AG04449 (cell line): ENCODE results near the gene OTULIN.

Source experiments
- CTCF ChIA-PET: fragments of 350-600 bp; formaldehyde crosslinking; extraction: SDS; loops from one replicate; lab custom pipeline; 2021; ENCODE audit warnings: antibody characterized with exemption; lab: Yijun Ruan, JAX
- POLR2A ChIA-PET: fragments of 400-600, 350-600 bp; formaldehyde crosslinking; extraction: SDS; loops from one replicate; lab custom pipeline; 2020; ENCODE audit warnings: antibody characterized with exemption, inconsistent platforms; lab: Yijun Ruan, JAX
- DNase-seq: peaks from one replicate; pipeline ENCODE4 v3.0.0-alpha.2; 2010; ENCODE audit warnings: low read depth, low spot score
- H3K4me3 ChIP-seq: 2 replicates; pipeline ENCODE4 v1.5.1; 2011; ENCODE audit warnings: low read depth, mild to moderate bottlenecking, control low read depth, low read length
- TF ChIP-seq, protein P1 (sequence below): IDR thresholded peaks from one replicate; pipeline ENCODE4 v1.5.1; 2011; ENCODE audit warnings: mild to moderate bottlenecking, moderate library complexity, low read length, control low read depth, inconsistent platforms; ENCODE audit not compliant: insufficient read depth; ENCODE audit errors: missing control alignments

Gene OTULIN

GRCh38 chr5:14693070-14693469, 28.6 kb downstream of the OTULIN start:
- no peak for DNase-seq
- ChIA-PET POLR2A (no interaction called here), CTCF (interaction anchor here (2.8 kb wide), 1 partner anchor 8 kb away, joined by 32 read pairs; no protein-coding TSS in a partner anchor)
- no peak overlapping the region for H3K4me3 ChIP-seq
- TF ChIP-seq, protein P1, sequence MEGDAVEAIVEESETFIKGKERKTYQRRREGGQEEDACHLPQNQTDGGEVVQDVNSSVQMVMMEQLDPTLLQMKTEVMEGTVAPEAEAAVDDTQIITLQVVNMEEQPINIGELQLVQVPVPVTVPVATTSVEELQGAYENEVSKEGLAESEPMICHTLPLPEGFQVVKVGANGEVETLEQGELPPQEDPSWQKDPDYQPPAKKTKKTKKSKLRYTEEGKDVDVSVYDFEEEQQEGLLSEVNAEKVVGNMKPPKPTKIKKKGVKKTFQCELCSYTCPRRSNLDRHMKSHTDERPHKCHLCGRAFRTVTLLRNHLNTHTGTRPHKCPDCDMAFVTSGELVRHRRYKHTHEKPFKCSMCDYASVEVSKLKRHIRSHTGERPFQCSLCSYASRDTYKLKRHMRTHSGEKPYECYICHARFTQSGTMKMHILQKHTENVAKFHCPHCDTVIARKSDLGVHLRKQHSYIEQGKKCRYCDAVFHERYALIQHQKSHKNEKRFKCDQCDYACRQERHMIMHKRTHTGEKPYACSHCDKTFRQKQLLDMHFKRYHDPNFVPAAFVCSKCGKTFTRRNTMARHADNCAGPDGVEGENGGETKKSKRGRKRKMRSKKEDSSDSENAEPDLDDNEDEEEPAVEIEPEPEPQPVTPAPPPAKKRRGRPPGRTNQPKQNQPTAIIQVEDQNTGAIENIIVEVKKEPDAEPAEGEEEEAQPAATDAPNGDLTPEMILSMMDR: no peak

- DNase-seq: no peak
- no peak overlapping the region for H3K4me3 ChIP-seq
- CTCF ChIA-PET: interaction anchor here (0.7 to 2.8 kb wide), 4 partner anchors 10 to 319 kb away, joined by 3 to 32 read pairs (median 5); no protein-coding TSS in a partner anchor
- TF ChIP-seq, protein P1: no peak
- POLR2A ChIA-PET: no interaction called here
Measured at GRCh38 chr5:14695152-14695551, 30.6 kb downstream of the OTULIN start.

GRCh38 chr5:14696057-14696456, 31.5 kb downstream of the OTULIN start:
- TF ChIP-seq, protein P1: no peak
- CTCF ChIA-PET: interaction anchor here (1.2 to 2.8 kb wide), 3 partner anchors 11 to 318 kb away, joined by 3 to 32 read pairs (median 7); no protein-coding TSS in a partner anchor
- POLR2A ChIA-PET: no interaction called here
- no peak for DNase-seq
- no peak overlapping the region for H3K4me3 ChIP-seq

DNA sequence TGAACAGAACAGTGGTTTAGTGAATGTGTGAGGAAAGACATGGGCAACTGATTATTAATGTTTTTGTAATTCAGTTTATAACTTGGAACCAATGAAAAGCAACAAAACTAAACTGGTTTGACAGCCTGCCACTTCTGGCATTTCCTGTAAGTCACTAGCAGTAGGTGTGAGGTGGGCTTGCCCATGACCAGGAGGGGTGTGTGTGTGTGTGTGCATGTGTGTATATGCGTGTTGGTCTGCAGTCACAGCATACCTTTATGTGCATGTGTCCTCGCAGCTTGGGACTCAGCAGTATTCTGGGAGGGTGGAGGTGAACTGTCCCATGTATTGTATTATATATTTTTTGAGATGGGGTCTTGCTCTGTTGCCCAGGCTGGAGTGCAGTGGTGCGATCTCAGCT, 32.3 kb downstream of the OTULIN start:
- ChIA-PET CTCF (interaction anchor here (1.1 to 3.6 kb wide), 3 partner anchors 11 to 306 kb away, joined by 5 to 20 read pairs (median 10); no protein-coding TSS in a partner anchor), POLR2A (no interaction called here)
- DNase-seq: no peak
- TF ChIP-seq, protein P1: no peak
- H3K4me3 ChIP-seq: no peak overlapping the region

- ChIA-PET CTCF (interaction anchor here (2.0 to 3.6 kb wide), 2 partner anchors 13 to 304 kb away, joined by 10 to 20 read pairs; no protein-coding TSS in a partner anchor), POLR2A (no interaction called here)
- no peak for DNase-seq
- no peak overlapping the region for H3K4me3 ChIP-seq
- TF ChIP-seq, protein P1: no peak
Measured at GRCh38 chr5:14698495-14698894, 34.0 kb downstream of the OTULIN start.

GRCh38 chr5:14699159-14699558, 34.6 kb downstream of the OTULIN start:
- ChIA-PET CTCF (interaction anchor here (3.6 kb wide), 1 partner anchor 14 kb away, joined by 20 read pairs; no protein-coding TSS in a partner anchor), POLR2A (no interaction called here)
- TF ChIP-seq, protein P1: no peak
- H3K4me3 ChIP-seq: no peak overlapping the region
- DNase-seq: no peak
